A549 (cell line): ENCODE results near the gene ZNF764. TPM values are rescaled to one million over a fixed set of nuclear protein-coding genes. Genes with fewer than 3 reads are reported as not detected.

ENCODE experiments used
- ATAC-seq, 2 experiments: fragments of 200-7000 bp in 1 of 2; fragments of >200 bp in 1 of 2; cut with Nextera tagmentation in 1 of 2; cut with Tn5 transposase in 1 of 2; 3 replicates each; pipeline versions ENCODE4 v1.8.0 to v1.9.1; 2018 to 2020; ENCODE audit warnings: mild to moderate bottlenecking in 1 of 2, moderate library complexity in 1 of 2
- CTCF ChIA-PET: fragments of 300-600 bp; sonication (Branson Sonifier 250); formaldehyde crosslinking; extraction: SDS; loops from one replicate; lab custom pipeline; 2021; ENCODE audit warnings: antibody characterized with exemption, inconsistent platforms; lab: Yijun Ruan, JAX
- POLR2A ChIA-PET: fragments of 350-600 bp; formaldehyde crosslinking; extraction: SDS; loops from one replicate; lab custom pipeline; 2021; ENCODE audit warnings: antibody characterized with exemption, inconsistent platforms; lab: Yijun Ruan, JAX
- DNase-seq, 2 experiments: peaks; one replicate each; pipeline versions ENCODE4 v3.0.0 to v3.0.0-alpha.2; 2011 to 2016; ENCODE audit warnings: low read depth in 1 of 2, low spot score in 1 of 2
- FAIRE-seq: peaks from 2 replicates; lab custom pipeline; 2011; peaks lifted over from hg19 to GRCh38; lab: Jason Lieb, UNC
- H3K27ac ChIP-seq, 2 experiments: fragments of >200 bp; sonication (Bioruptor Twin); formaldehyde crosslinking; 3 replicates each; pipeline ENCODE4 v1.5.1; 2016 to 2017
- H3K4me1 ChIP-seq: fragments of >200 bp; sonication (Bioruptor Twin); formaldehyde crosslinking; 3 replicates; pipeline ENCODE4 v1.6.1; 2016
- H3K4me2 ChIP-seq: fragments of >200 bp; sonication (Bioruptor Twin); formaldehyde crosslinking; 3 replicates; pipeline ENCODE4 v1.6.1; 2016
- H3K4me3 ChIP-seq: fragments of >200 bp; sonication (Bioruptor Twin); formaldehyde crosslinking; 3 replicates; pipeline ENCODE4 v1.5.1; 2016
- H3K9me3 ChIP-seq: fragments of >200 bp; sonication (Bioruptor Twin); formaldehyde crosslinking; 3 replicates; pipeline ENCODE4 v1.6.1; 2016
- BHLHE40 ChIP-seq: IDR thresholded peaks from 2 replicates; pipeline ENCODE4 v1.6.1; 2012; ENCODE audit warnings: low read depth, low read length, inconsistent platforms
- CBX8 ChIP-seq: fragments of 200-600 bp; sonication (generic); IDR thresholded peaks from 2 replicates; pipeline ENCODE4 v1.6.1; 2016
- CEBPB ChIP-seq, 2 experiments: fragments of >200 bp in 1 of 2; sonication (Bioruptor Twin) in 1 of 2; formaldehyde crosslinking in 1 of 2; IDR thresholded peaks; 2 replicates each; pipeline ENCODE4 v1.6.1; 2012 to 2016
- ESRRA ChIP-seq: fragments of 150-350 bp; IDR thresholded peaks from 2 replicates; pipeline ENCODE4 v1.6.1; 2014; ENCODE audit warnings: mild to moderate bottlenecking, low read length, borderline replicate concordance
- FOSL2 ChIP-seq, 2 experiments: fragments of 450-650 bp in 1 of 2; fragments of >200 bp in 1 of 2; sonication (Bioruptor Twin) in 1 of 2; formaldehyde crosslinking; IDR thresholded peaks; 2 replicates each; pipeline versions ENCODE4 v1.5.0 to v1.6.1; 2016 to 2020; ENCODE audit warnings: mild to moderate bottlenecking in 1 of 2, moderate library complexity in 1 of 2
- GATA3 ChIP-seq: IDR thresholded peaks from 2 replicates; pipeline ENCODE4 v1.6.1; 2012; ENCODE audit warnings: borderline replicate concordance
- JUNB ChIP-seq: fragments of >200 bp; sonication (Bioruptor Twin); formaldehyde crosslinking; IDR thresholded peaks from 2 replicates; pipeline ENCODE4 v1.6.1; 2016
- MAFK ChIP-seq: fragments of 450-650 bp; IDR thresholded peaks from 2 replicates; pipeline ENCODE4 v1.6.1; 2014; ENCODE audit not compliant: partially characterized antibody
- RAD21 ChIP-seq, 2 experiments: fragments of >200 bp in 1 of 2; sonication (Bioruptor Twin) in 1 of 2; formaldehyde crosslinking in 1 of 2; IDR thresholded peaks in 1 of 2; conservative IDR thresholded peaks in 1 of 2; 2 replicates in 1 of 2; 3 replicates in 1 of 2; pipeline ENCODE4 v1.6.1; 2012 to 2018; ENCODE audit warnings: inconsistent platforms in 1 of 2
- RCOR1 ChIP-seq: fragments of 150-350 bp; IDR thresholded peaks from 2 replicates; pipeline ENCODE4 v1.6.1; 2014; ENCODE audit warnings: antibody characterized with exemption, low read length, low read depth
- RNF2 ChIP-seq: fragments of 200-600 bp; sonication (generic); IDR thresholded peaks from 2 replicates; pipeline ENCODE4 v1.6.1; 2016; ENCODE audit warnings: low read depth, mild to moderate bottlenecking, antibody characterized with exemption, moderate library complexity, borderline replicate concordance
- SREBF2 ChIP-seq: fragments of 450-650 bp; IDR thresholded peaks from 2 replicates; pipeline ENCODE4 v1.6.1; 2014; ENCODE audit warnings: mild to moderate bottlenecking, moderate library complexity
- TFCP2L1 ChIP-seq: fragments of 250-450 bp; sonication (Bioruptor Pico); IDR thresholded peaks from 2 replicates; pipeline ENCODE4 v1.5.0; 2021; ENCODE audit warnings: mild to moderate bottlenecking
- TP53 ChIP-seq: fragments of 250-450 bp; sonication (Bioruptor Pico); IDR thresholded peaks from 2 replicates; pipeline ENCODE4 v1.5.0; 2021; ENCODE audit warnings: mild to moderate bottlenecking, moderate library complexity
- ZFP36 ChIP-seq: fragments of 450-650 bp; IDR thresholded peaks from 2 replicates; pipeline ENCODE4 v1.6.1; 2014; ENCODE audit warnings: borderline replicate concordance; ENCODE audit not compliant: partially characterized antibody
- ZNF302 ChIP-seq: fragments of 250-450 bp; sonication (Bioruptor Pico); IDR thresholded peaks from 2 replicates; pipeline ENCODE4 v1.9.0; 2021; ENCODE audit warnings: inconsistent platforms, mild to moderate bottlenecking, moderate library complexity
- WGBS: methylation state at CpG from one replicate; pipeline ENCODE4 v1.1.6; 2017; ENCODE audit errors: missing lambda C conversion rate; 5-methylcytosine and 5-hydroxymethylcytosine counted together
- polyA plus RNA-seq, 4 experiments: library from polyadenylated mRNA; depleted of rRNA in 3 of 4; stranded (reverse); fragments of >200 nt; fragmentation: RNase III in 1 of 4; extraction: RNeasy Plus Mini Kit Qiagen cat#74134 plus additional on column Dnase treatment in 1 of 4; gene quantifications; 2 replicates in 3 of 4; 3 replicates in 1 of 4; pipeline ENCODE4 v1.2.3, GENCODE V29; 2011 to 2017
- TF ChIP-seq, protein P1 (sequence below): fragments of >200 bp; sonication (Bioruptor Twin); formaldehyde crosslinking; IDR thresholded peaks from 2 replicates; pipeline ENCODE4 v1.6.1; 2016
- TF ChIP-seq, protein P2 (sequence below): fragments of >200 bp; sonication (Bioruptor Twin); formaldehyde crosslinking; IDR thresholded peaks from 3 replicates; pipeline ENCODE4 v1.6.1; 2016
- TF ChIP-seq, protein P3 (sequence below): fragments of 450-650 bp; IDR thresholded peaks from 2 replicates; pipeline ENCODE4 v1.6.1; 2014; ENCODE audit warnings: antibody characterized with exemption
- TF ChIP-seq, protein P4 (sequence below): fragments of 200-600 bp; sonication (generic); IDR thresholded peaks from 2 replicates; pipeline ENCODE4 v1.6.1; 2016; ENCODE audit warnings: antibody characterized with exemption, mild to moderate bottlenecking, moderate library complexity

Gene ZNF764
- polyA plus RNA-seq, 2 of the 4 experiments (the other 2 are of a cell fraction), result 2.9 to 4.0 TPM

DNA sequence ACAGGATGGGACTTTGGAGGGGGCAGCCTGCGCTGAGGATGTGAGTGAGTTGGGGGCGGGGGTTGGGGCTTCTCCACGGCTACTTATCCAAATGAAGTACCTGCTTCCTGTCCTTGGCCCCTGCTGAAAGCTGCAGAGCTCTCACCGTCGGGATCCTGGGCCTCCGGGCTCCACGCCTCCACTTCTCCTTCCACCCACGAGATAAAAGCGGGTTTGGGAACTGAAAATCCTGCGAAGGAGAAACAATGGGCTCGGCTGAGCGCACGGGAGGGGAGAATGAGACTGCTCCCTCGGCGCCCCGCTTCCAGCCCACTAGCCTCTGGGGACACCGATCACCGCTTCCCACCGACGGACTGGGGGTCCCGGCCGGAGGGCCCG lies 26.8 kb upstream of the ZNF764 start:
- ChIA-PET POLR2A (no interaction called here), CTCF (interaction anchor here (0.8 to 1.4 kb wide), 3 partner anchors 13 to 155 kb away, joined by 3 to 4 read pairs (median 3); partner anchors contain the start of genes DCTPP1 and ZNF747)
- no peak for FAIRE-seq
- H3K4me3 ChIP-seq, result no peak overlapping the region
- no peak for ATAC-seq
- H3K9me3 ChIP-seq, result no peaks in the 10 kb centered on the region
- H3K27ac ChIP-seq, result no peak overlapping the region
- no peaks in the 10 kb centered on the region for H3K4me1 ChIP-seq
- 90% methylated on average over 22 of the region's 23 CpGs for WGBS
- DNase-seq, result no peak
- TF ChIP-seq RNF2, result no peak
- no peak for TF ChIP-seq ZNF302 (CRISPR knock-in tag)
- TF ChIP-seq ESRRA, result no peak
- H3K4me2 ChIP-seq, result no peak overlapping the region

DNA sequence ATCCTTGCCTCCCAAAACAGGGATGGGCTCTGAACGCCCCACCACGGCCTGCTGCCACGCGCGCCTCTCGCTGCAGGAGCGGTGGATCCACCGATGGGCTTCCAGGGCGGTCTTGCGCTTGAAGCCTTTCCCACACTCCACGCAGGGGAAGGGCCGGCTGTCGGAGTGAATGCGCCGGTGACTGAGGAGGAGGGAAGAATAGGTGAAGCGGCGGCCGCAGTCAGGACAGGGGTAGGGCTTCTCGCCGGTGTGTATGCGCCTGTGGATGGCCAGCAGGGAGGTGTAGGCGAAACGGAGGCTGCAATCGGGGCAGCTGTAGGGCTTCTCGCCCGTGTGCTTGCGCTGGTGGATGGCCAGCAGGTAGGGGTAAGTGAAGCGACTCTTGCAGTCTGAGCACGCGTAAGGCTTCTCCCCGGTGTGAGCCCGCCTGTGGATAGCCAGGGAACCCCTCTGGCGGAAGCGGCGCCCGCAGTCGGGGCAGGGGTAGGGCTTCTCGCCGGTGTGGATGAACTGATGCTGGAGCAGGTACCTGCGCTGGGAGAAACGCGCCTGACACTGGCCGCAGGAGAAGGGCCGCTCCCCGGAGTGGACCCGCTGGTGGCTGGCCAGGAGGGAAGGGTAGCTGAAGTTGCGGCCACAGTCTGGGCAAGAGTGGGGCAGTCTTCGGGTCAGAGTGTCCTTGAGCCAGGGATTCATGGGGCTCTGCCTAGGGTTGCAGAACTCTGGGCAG lies 24.6 kb upstream of the ZNF764 start:
- no peak for TF ChIP-seq TFCP2L1 (CRISPR knock-in tag)
- TF ChIP-seq RAD21 (conservative IDR thresholded peaks at IDR 0.05 in 1 of 2, IDR thresholded peaks at IDR 0.05 in 1 of 2), result no peak
- no peak for TF ChIP-seq TP53 (CRISPR knock-in tag)
- TF ChIP-seq, protein P1, sequence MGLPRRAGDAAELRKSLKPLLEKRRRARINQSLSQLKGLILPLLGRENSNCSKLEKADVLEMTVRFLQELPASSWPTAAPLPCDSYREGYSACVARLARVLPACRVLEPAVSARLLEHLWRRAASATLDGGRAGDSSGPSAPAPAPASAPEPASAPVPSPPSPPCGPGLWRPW, result no peak
- TF ChIP-seq JUNB, result no peak
- no peak for TF ChIP-seq RCOR1
- TF ChIP-seq SREBF2, result no peak
- TF ChIP-seq CEBPB (IDR thresholded peaks at IDR 0.05), result no peak
- no peak for TF ChIP-seq ZFP36
- no peak for TF ChIP-seq GATA3
- no peak for TF ChIP-seq MAFK
- no peak for TF ChIP-seq CBX8
- TF ChIP-seq FOSL2 (IDR thresholded peaks at IDR 0.05), result no peak
- no peak for TF ChIP-seq FOSL2 (CRISPR knock-in tag; IDR thresholded peaks at IDR 0.05)
- TF ChIP-seq, protein P2, sequence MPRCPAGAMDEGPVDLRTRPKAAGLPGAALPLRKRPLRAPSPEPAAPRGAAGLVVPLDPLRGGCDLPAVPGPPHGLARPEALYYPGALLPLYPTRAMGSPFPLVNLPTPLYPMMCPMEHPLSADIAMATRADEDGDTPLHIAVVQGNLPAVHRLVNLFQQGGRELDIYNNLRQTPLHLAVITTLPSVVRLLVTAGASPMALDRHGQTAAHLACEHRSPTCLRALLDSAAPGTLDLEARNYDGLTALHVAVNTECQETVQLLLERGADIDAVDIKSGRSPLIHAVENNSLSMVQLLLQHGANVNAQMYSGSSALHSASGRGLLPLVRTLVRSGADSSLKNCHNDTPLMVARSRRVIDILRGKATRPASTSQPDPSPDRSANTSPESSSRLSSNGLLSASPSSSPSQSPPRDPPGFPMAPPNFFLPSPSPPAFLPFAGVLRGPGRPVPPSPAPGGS, result no peak
- TF ChIP-seq, protein P3, sequence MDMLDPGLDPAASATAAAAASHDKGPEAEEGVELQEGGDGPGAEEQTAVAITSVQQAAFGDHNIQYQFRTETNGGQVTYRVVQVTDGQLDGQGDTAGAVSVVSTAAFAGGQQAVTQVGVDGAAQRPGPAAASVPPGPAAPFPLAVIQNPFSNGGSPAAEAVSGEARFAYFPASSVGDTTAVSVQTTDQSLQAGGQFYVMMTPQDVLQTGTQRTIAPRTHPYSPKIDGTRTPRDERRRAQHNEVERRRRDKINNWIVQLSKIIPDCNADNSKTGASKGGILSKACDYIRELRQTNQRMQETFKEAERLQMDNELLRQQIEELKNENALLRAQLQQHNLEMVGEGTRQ, result no peak
- TF ChIP-seq, protein P4, sequence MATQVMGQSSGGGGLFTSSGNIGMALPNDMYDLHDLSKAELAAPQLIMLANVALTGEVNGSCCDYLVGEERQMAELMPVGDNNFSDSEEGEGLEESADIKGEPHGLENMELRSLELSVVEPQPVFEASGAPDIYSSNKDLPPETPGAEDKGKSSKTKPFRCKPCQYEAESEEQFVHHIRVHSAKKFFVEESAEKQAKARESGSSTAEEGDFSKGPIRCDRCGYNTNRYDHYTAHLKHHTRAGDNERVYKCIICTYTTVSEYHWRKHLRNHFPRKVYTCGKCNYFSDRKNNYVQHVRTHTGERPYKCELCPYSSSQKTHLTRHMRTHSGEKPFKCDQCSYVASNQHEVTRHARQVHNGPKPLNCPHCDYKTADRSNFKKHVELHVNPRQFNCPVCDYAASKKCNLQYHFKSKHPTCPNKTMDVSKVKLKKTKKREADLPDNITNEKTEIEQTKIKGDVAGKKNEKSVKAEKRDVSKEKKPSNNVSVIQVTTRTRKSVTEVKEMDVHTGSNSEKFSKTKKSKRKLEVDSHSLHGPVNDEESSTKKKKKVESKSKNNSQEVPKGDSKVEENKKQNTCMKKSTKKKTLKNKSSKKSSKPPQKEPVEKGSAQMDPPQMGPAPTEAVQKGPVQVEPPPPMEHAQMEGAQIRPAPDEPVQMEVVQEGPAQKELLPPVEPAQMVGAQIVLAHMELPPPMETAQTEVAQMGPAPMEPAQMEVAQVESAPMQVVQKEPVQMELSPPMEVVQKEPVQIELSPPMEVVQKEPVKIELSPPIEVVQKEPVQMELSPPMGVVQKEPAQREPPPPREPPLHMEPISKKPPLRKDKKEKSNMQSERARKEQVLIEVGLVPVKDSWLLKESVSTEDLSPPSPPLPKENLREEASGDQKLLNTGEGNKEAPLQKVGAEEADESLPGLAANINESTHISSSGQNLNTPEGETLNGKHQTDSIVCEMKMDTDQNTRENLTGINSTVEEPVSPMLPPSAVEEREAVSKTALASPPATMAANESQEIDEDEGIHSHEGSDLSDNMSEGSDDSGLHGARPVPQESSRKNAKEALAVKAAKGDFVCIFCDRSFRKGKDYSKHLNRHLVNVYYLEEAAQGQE, result no peak
- TF ChIP-seq BHLHE40, result no peak
- no peak for FAIRE-seq

More for the DNA sequence above, 24.6 kb upstream of the ZNF764 start:
- ChIA-PET CTCF (interaction anchor here (0.9 kb wide), 1 partner anchor 33 kb away, joined by 3 read pairs; no protein-coding TSS in a partner anchor), POLR2A (interaction anchor here (0.5 kb wide), 1 partner anchor 71 kb away, joined by 4 read pairs; no protein-coding TSS in a partner anchor)
- no peak overlapping the region for H3K27ac ChIP-seq
- H3K4me3 ChIP-seq, result no peak overlapping the region
- no peaks in the 10 kb centered on the region for H3K4me1 ChIP-seq
- no peak for DNase-seq
- no peak overlapping the region for H3K4me2 ChIP-seq
- H3K9me3 ChIP-seq, result no peaks in the 10 kb centered on the region
- no peak for ATAC-seq
- WGBS, result 93% methylated on average over 48 of the region's 48 CpGs
